ENCODE data around the gene SAMD4B.

The SAMD4B gene

GRCh38 chr19:39403331-39404312 lies 61.4 kb downstream of the SAMD4B start:
- TF ChIP-seq CTCF (IDR thresholded peaks at IDR 0.05): peak; percentile 32
- peak overlapping the region; percentile 98 to 100 for H3K4me3 ChIP-seq (ENCODE audit: low read depth in 1 of 2, low read length in 1 of 2)
- H3K36me3 ChIP-seq: peaks cover 21% of the 10 kb centered on the region
- H3K27ac ChIP-seq: peak overlapping the region; percentile 100
- peaks cover 62 to 70% of the 10 kb centered on the region in 2 experiments for H3K4me1 ChIP-seq (ENCODE audit: control insufficient read depth in 1 of 2, insufficient read depth in 1 of 2, low read depth in 1 of 2, low read length in 1 of 2)
- H3K27me3 ChIP-seq: no peaks in the 10 kb centered on the region
- H3K9me3 ChIP-seq: no peaks in the 10 kb centered on the region

GRCh38 chr19:39405261-39405957 lies 63.2 kb downstream of the SAMD4B start:
- Histone ChIP-seq H3K4me3 (ENCODE audit: low read depth in 1 of 2, low read length in 1 of 2) (peak overlapping the region; percentile 98 to 100), H3K27ac (peak overlapping the region; percentile 100), H3K27me3 (no peaks in the 10 kb centered on the region), H3K4me1 (ENCODE audit: control insufficient read depth in 1 of 2, insufficient read depth in 1 of 2, low read depth in 1 of 2, low read length in 1 of 2) (peaks cover 47 to 60% of the 10 kb centered on the region in 2 experiments), H3K36me3 (peaks cover 25% of the 10 kb centered on the region), H3K9me3 (no peaks in the 10 kb centered on the region)
- no peak for TF ChIP-seq CTCF (IDR thresholded peaks at IDR 0.05)

GRCh38 chr19:39405958-39406655 lies 63.9 kb downstream of the SAMD4B start:
- Histone ChIP-seq H3K36me3 (peaks cover 25% of the 10 kb centered on the region), H3K9me3 (no peaks in the 10 kb centered on the region), H3K4me1 (ENCODE audit: control insufficient read depth in 1 of 2, insufficient read depth in 1 of 2, low read depth in 1 of 2, low read length in 1 of 2) (peaks cover 47 to 60% of the 10 kb centered on the region in 2 experiments), H3K27ac (peak overlapping the region; percentile 100), H3K27me3 (no peaks in the 10 kb centered on the region), H3K4me3 (ENCODE audit: low read depth in 1 of 2, low read length in 1 of 2) (peak overlapping the region; percentile 98 to 100)
- TF ChIP-seq CTCF (IDR thresholded peaks at IDR 0.05): no peak

GRCh38 chr19:39406656-39407409 lies 64.6 kb downstream of the SAMD4B start, which contains the start of gene ZFP36:
ZFP36 (plus strand) TSS chr19:39406847; CDS start chr19:39406905, 58 bp downstream.
- H3K27ac ChIP-seq: peak within 1 kb of the TSS; percentile 100
- peak; percentile 35 for TF ChIP-seq CTCF (IDR thresholded peaks at IDR 0.05)
- H3K27me3 ChIP-seq: no peaks in the 10 kb centered on the region
- peaks cover 47 to 60% of the 10 kb centered on the region in 2 experiments for H3K4me1 ChIP-seq (ENCODE audit: control insufficient read depth in 1 of 2, insufficient read depth in 1 of 2, low read depth in 1 of 2, low read length in 1 of 2)
- H3K36me3 ChIP-seq: peaks cover 25% of the 10 kb centered on the region
- no peaks in the 10 kb centered on the region for H3K9me3 ChIP-seq
- peak within 1 kb of the TSS; percentile 98 to 100 for H3K4me3 ChIP-seq (ENCODE audit: low read depth in 1 of 2, low read length in 1 of 2)

- peak overlapping the region; percentile 98 to 100 for H3K4me3 ChIP-seq (ENCODE audit: low read depth in 1 of 2, low read length in 1 of 2)
- peaks cover 1% of the 10 kb centered on the region for H3K27me3 ChIP-seq
- peaks cover 25% of the 10 kb centered on the region for H3K36me3 ChIP-seq
- TF ChIP-seq CTCF (IDR thresholded peaks at IDR 0.05): no peak
- peaks cover 47 to 58% of the 10 kb centered on the region in 2 experiments for H3K4me1 ChIP-seq (ENCODE audit: control insufficient read depth in 1 of 2, insufficient read depth in 1 of 2, low read depth in 1 of 2, low read length in 1 of 2)
- peak overlapping the region; percentile 100 for H3K27ac ChIP-seq
- no peaks in the 10 kb centered on the region for H3K9me3 ChIP-seq
Observed at GRCh38 chr19:39407410-39407659, 65.1 kb downstream of the SAMD4B start.
